Measurements from ENCODE around the gene ZYG11B.

DNA sequence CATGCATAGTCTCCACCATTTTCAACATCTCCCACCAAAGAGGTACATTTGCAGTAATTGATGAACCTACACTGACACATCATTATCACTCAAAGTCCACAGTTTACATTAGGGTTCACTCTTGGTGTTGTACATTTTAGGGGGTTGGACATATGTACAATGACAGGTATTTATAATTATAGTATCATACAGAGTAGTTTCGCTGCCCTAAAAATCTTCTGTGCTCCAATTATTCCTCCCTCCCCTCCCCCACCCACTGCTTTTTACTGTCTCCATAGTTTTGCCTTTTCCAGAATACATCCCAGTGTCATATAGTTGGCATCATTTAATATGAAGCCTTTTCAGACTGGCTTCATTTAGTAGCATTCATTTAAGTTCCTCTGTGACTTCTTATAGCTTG is 41.7 kb upstream of the ZYG11B start:
- TF ChIP-seq EP300 (IDR thresholded peaks at IDR 0.05) (no peak), POLR2A (IDR thresholded peaks at IDR 0.05) (no peak)
- TF ChIP-seq, protein P1, sequence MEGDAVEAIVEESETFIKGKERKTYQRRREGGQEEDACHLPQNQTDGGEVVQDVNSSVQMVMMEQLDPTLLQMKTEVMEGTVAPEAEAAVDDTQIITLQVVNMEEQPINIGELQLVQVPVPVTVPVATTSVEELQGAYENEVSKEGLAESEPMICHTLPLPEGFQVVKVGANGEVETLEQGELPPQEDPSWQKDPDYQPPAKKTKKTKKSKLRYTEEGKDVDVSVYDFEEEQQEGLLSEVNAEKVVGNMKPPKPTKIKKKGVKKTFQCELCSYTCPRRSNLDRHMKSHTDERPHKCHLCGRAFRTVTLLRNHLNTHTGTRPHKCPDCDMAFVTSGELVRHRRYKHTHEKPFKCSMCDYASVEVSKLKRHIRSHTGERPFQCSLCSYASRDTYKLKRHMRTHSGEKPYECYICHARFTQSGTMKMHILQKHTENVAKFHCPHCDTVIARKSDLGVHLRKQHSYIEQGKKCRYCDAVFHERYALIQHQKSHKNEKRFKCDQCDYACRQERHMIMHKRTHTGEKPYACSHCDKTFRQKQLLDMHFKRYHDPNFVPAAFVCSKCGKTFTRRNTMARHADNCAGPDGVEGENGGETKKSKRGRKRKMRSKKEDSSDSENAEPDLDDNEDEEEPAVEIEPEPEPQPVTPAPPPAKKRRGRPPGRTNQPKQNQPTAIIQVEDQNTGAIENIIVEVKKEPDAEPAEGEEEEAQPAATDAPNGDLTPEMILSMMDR (IDR thresholded peaks at IDR 0.05): no peak

Data from ovary (tissue), 3 donors.